Left ventricle myocardium superior (tissue), 1 donor: ENCODE measurements around the gene LAMB3. TPM values are rescaled to one million over a fixed set of nuclear protein-coding genes. Genes with fewer than 3 reads are reported as not detected.

Experiments
- ATAC-seq: fragments of 200-7000 bp; cut with Tn5 transposase; one replicate; pipeline ENCODE4 v1.9.1; 2020; ENCODE audit warnings: mild to moderate bottlenecking, moderate library complexity
- DNase-seq: peaks from one replicate; pipeline ENCODE4 v3.0.0-alpha.2; 2020
- intact Hi-C: fragments of 100-400 bp; cut with micrococcal nuclease; formaldehyde crosslinking; loops from one replicate; pipeline ENCODE4 v1.11.0; 2022
- total RNA-seq: library from RNA; stranded (reverse); fragmentation: NEBNext Ultra II Directional; extraction: Animal tissue kit (Norgen Biotek cat#: 25700); gene quantifications from one replicate; pipeline ENCODE4 v1.2.1, GENCODE V29; 2021
- donor health status: DM: no; HTN: yes; CAD: no; lungs with severe emphysema.

The LAMB3 gene
- total RNA-seq, 1 donor from 2014 or later = 5.2 TPM

DNA sequence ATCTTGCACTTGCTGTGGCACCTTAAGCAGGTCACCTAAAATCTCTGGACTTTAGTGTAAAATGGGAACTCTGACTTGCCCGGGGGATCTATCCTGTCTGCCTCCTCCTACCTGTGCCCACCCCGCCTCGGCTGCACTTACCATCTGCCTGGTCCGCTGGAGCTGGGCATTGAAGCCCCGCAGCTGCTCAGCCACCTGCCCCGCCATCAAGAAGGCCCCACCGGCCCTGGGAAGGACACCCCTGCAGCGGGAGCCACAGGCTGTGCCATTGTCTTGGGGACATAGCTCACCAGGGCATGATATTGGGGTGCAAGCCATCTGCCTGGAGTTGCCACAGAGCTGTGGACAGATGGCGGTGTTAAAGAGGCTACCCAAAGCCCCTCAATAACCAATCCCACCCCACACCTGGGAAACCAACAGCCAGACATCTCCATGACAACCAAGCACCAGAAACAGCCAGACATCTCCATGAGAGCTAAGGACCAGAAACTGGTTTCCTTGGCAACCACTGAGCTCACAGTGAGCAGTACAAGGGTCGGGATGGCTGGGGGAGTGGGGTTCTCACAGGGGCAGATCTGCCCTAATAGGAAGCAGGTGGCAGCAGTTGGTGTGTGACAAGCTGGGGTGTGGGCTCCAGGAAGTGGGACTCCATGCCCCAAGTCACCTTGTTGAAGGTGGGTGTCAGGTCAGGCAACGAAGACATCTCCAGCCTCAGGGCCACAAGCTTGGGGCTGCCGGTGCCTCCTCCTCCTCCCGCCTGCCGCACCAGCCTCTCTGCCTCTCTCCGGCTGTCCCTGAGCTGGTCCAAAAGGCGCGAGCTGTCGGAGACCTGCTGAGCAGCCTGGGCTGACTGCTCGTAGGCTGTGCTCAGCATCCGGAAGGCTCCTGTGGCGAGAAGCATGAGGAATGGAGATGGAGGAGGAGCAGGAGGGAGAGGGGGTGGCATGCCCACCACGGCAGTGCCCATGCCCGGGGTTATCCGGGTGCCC, 29.1 kb downstream of the LAMB3 start:
- intact Hi-C loops = no loop called here
- ATAC-seq = no peak
- DNase-seq = no peak

DNA sequence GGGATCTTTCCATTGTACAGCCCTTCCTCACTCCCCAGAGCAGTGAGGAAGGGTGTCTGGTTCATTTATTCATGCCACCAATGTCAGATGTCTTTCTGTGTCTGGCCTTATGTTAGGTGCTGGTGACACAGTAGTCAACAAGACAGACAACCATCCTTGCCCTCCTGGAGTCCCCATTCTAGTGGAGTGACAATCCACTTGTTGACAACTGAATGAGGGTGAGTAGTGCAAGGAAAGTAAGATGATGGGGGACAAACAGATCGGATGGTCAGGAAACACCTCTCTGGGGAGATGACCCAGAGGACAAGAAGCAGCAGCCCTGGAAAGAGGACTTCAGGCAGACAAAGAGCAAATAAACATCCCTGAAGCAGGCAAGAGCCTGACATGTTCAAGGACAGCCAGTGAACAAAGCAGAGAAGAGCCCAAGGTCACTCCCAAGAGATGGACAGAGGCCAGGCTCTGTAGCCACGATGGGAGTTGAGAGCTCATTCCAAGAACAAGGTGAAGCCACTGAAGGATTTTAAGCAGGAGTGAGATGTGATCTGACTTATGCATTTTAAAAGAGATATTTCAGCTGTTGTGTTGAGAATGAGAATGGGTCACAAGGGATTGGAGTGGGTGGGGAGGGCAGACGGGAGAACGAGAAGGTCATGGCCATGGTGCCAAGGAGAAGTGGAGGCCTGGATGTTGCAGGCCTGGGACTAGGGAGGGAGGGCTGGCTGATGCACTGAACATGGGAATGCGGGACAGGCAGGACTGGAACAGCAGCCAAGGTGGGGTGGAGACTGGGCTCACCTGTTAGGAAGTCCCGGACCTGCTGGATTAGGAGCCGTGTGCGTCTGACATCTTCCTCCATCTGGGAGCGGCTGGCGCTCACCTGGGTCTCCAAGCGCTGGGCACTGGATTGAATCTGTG, 30.2 kb downstream of the LAMB3 start:
- intact Hi-C loops = no loop called here
- ATAC-seq (peak; percentile 1), DNase-seq (no peak)

DNA sequence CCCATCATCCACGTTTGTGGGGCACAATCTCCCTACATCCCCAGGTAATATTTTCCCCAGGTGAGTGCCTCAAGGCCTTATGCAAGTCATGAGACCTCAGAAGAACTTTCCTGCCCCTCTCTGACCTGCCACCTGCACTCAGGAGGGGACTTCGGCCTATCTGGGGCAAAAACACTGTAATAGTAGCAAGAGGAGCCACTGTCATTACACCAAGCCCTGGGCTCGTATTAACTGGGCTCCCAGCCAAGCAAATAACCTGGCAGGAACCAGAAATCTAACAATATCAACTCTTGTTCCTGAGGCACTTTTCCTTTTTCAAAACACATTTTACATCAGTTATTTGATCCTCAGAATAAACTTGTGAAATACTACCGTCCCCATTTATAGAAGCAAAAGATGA, 30.9 kb downstream of the LAMB3 start:
- intact Hi-C loops = no loop called here
- no peak for ATAC-seq
- DNase-seq = no peak

DNA sequence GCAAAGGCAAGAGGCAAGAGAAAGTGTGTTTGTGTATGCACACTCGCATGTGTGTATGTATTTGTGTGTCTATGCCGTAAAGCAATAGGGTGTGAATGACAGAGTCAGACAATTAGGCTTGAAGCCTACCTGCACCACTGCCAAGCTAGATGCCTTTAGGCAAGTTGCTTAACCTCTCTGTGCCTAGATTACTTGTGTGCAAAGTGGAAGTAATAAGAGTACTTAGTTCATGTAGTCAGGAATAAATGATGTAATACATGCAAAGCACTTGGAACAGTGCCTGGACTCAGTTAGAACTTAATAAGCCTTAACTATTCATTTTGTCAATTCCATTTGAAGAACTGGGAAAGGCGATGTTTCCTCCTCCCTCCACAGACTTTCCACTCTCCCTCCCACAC, 31.7 kb downstream of the LAMB3 start:
- DNase-seq (no peak), ATAC-seq (no peak)
- intact Hi-C loops = no loop called here

DNA sequence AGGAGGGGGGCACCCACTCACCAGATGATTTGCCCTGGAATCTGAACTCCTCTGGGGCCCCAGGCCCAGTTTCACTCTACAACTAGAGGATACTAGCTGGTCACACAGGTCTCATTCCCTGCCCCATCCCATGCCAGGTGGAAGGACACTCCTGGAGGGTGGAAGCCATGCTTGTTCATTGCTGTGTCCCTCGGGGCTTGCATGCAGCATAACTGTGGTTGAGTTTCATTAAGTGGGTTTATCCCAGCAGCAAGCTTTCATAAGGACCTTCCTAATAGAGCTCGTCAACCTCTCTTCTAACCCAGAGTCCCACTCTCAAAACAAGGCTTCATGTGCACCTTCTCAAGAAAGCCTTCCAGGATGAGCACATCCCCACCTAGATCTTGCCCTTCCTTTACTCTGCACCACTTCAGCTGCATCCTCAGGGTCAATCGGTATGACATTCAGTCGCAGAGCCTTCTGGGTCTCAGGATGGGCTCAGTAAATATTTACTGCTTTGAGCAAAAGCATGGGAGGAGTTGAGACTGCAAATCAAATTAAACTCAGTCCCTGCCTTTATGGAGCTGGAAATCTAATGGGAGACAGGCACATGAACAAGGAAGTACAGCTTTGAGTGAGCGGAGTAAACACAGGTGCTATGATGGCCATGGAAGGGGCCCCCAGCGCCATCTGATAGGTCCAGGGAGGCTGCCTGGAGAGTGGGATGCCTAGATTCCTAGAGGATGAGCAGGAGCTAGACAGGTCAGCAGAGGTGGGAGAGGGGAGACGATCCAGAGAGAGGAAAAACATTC, 32.3 kb downstream of the LAMB3 start:
- ATAC-seq (no peak), DNase-seq (no peak)
- intact Hi-C loops = no loop called here

DNA sequence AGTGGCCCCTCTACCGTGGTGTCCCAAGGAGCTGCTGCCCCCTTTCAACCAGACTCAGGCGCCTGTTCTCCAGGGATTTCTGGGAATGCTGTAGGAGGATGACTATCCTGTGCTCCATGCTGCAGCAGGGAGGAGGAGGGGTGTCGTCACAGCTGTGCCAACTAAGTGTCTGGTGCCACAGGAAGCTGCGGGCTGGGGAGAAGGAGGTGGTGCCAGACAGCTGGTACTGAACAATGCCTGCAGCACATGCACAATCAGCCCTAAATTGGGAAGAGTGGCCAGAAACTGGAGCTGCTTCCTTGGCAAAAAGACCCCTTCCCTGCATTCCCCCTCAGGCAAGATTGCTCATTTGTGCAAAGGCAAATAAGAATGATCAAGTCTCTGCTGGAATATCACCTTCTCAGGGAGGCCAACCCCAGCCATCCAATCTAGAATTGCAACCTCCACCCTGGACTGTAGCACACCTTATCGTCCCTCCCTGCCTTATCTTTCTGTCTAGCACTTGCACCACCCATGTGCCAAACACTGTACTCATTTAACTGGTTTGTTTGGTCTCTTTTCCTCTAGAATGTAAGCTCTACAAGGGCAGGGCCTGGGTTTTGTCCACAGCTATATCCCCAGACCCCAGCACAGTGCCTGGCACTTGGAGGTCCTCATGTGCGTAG, 33.3 kb downstream of the LAMB3 start:
- peak; percentile 72 for DNase-seq
- intact Hi-C loops = no loop called here
- ATAC-seq = peak; percentile 82

DNA sequence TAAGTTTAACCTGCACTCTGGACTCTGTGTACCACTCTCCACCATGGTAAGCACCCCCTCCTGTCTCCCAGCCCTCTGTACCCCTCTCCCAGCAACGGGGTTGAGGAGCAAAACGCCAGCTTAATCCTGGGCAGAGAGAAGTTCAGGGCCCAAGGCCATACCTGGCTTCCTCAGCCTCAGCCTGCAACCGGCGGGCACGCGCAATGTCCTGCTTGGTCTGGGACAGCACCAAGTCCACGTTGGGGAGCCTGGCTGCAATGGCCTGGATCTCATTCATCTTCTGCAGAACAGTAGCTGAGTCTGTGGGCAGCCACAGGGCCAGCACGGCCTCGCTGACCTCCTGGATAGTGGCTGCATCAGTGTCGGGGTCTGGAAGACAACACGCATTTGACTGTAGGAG, 33.9 kb downstream of the LAMB3 start:
- intact Hi-C loops = no loop called here
- ATAC-seq = no peak
- no peak for DNase-seq

DNA sequence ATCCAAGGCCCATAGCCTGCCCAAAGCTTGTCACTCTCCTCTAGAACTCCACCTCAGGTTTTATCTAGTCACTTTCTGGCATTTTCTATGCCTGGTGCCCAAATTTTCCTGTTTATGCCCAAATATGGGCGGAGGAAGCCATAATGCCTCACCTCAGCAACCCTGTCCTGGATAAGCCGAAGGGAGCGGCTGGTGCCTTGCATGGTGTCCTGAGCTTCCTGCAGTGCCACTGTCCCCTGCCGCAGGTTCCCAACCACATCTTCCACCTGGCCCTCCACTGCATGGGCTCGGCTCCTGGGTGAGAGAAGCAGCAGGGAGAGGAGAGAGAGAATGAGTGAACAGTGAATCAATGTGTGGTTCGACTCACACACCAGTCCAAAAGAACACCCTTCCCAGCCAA, 34.5 kb downstream of the LAMB3 start:
- no peak for DNase-seq
- intact Hi-C loops = no loop called here
- ATAC-seq = no peak

DNA sequence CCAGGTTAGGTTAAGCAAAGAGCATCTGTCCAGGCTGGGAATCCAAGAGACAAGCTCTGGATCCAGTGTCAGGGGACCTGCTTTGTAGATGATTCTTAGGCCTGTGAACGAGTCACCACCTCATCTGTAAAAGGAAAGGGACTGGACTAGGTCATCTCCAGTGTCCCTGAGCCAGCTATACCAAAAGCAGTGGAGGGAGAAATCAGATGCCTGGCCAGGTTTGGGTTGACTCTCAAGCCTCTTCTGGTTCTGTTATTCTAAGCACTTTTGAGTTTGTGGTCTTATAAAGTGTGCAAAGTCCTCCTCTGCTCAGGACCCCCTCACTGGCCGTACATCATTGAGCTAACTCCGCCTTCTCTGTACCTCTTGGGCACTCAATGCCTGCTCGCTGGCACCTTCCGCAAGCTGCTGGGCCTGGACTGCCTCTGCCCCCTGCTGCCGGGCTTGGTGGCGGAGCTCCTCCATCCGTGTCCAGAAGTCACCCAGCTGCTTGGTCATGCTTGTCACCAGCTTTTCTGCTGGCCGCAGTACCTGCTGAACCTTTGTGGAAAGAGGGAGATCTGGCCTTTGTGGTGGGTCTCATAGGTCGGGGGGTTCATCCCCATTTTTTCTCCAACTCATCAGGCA, 35.1 kb downstream of the LAMB3 start:
- ATAC-seq (peak; percentile 11), DNase-seq (no peak)
- intact Hi-C loops = no loop called here

DNA sequence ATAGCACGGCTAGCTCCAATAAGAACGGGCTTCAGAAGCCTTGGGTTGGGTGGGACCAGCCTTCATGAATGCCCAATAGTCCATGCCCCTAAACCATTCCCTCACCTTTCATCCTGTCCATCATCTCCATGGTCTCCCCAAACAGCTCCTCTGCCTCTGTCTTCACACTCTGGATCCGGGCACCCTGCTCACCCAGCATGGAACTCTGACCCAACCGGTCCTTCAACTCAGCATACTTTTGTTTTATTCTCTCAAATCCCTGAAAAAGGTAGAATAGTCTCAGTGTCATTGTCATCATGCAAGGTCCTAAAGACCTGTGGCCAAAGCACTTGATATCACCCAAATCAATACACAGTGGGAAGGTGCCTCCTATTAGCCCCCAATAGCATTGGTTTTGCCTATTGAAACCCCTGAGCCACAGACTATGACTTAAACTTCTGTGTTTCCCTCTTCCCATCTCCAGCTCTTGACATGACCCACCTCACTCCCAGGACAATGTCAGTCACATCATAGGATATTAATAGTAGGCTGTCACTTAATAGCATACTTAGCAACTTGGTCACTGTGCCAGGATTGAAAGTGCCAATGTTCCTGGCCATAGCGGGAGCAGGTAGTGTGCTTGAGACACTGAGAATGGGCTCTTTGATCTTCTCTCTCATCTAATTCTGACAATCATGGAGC, 35.7 kb downstream of the LAMB3 start:
- intact Hi-C loops = no loop called here
- ATAC-seq (peak; percentile 88), DNase-seq (no peak)

DNA sequence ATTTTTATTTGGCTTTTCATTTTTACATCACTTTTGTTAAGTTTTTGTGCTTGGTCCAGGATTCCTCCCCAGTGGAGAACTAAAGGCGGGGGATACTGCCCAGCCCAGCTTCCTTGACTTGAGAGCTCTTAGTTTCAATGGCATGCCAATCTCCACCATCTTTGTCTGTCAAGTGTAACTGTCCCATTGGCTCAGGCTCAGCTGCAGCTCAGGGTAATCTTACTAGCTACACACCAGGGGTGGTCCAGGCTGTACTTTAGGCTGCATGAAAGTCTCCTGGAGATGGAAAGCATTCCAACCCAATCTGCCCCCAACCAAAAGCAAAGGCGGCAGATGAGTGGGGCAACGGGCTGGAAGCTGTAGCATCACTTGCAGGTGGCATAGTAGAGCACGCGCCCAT, 37.3 kb downstream of the LAMB3 start:
- no peak for ATAC-seq
- intact Hi-C loops = no loop called here
- DNase-seq = no peak

DNA sequence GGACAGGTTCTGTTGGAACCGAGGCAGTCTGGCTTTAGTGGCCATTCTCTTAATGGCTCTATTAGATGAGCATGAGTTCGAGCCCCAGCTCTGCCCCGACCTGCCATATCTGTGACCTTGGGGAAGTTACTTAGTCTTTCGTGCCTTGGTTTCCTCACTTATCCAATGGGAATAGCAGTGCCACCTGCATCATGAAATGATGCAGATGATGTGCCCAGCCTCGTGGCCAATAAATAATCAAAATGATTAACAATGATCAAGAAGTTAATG, 38.1 kb downstream of the LAMB3 start:
- intact Hi-C loops = no loop called here

DNA sequence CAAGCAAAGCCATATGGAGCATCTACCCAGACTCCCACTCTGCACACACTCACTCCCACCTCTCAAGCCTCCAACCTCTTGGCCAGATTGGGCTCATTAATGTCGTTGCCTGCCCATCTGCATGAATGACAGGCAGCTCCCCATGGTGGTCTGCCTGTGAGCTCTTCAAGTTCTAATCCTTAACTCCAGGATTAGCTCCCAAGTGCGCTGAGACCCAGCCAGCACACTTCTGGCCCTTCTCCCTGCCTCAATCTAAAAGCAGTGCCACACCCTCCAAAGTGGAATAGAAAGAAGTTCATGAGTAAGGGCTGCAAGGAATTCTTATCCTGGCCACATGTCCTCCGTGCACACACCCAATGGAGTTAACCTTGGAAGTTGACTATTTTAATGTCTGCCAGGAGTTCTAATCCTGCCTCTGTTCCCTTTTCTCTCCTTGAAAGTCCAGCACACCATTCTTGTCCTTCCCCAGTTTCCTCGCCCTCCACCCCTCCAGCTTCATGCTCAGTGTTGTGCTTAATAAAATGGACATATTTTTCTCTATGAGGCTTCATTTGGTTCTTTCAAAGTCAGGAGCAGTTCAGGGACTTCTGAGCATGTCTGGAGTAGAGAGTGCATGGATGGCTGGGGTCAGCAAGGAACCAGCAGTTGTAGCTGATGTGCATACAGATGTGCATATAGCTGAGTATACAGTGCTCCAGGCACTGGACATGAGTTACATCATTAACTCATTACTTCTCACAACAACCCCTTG, 38.6 kb downstream of the LAMB3 start:
- ATAC-seq = no peak
- intact Hi-C loops = no loop called here

More for the DNA sequence above, 38.1 kb downstream of the LAMB3 start:
- ATAC-seq (no peak), DNase-seq (no peak)

DNA sequence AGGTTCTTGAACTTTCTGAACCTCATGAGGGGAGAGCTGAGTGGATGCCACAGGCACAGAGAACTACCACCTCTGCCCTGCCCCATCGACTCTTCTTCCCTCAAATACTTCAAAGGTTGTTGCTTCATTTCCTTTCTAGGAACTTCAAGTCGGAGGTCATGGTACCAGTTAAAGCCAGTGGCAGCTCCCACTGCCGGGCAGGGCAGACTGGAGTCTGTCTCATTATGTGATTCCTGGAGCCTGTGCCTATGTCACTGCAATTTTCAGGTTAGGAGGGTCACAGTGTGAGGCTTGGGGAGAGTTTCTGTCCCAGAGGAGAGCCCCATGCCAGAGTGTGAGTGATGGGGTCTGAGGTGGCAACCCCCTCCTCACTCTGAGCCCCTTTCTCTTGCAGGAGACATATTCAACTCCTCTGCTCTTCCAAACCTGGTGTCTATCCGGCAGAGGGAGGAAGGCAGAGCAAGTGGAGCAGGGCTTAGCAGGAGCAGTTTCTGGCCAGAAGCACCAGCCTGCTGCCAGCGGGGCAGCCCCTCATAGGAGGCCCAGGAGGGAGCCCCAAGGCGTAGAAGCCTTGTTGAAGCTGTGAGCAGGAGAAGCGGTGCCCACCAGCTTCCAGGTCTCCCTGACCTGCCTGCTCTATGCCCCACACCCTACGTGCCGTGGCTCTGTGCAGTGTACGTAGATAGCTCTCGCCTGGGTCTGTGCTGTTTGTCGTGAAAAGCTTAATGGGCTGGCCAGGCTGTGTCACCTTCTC, 39.4 kb downstream of the LAMB3 start:
- no peak for DNase-seq
- intact Hi-C loops = no loop called here

More for the DNA sequence above, 38.6 kb downstream of the LAMB3 start:
- no peak for DNase-seq

DNA sequence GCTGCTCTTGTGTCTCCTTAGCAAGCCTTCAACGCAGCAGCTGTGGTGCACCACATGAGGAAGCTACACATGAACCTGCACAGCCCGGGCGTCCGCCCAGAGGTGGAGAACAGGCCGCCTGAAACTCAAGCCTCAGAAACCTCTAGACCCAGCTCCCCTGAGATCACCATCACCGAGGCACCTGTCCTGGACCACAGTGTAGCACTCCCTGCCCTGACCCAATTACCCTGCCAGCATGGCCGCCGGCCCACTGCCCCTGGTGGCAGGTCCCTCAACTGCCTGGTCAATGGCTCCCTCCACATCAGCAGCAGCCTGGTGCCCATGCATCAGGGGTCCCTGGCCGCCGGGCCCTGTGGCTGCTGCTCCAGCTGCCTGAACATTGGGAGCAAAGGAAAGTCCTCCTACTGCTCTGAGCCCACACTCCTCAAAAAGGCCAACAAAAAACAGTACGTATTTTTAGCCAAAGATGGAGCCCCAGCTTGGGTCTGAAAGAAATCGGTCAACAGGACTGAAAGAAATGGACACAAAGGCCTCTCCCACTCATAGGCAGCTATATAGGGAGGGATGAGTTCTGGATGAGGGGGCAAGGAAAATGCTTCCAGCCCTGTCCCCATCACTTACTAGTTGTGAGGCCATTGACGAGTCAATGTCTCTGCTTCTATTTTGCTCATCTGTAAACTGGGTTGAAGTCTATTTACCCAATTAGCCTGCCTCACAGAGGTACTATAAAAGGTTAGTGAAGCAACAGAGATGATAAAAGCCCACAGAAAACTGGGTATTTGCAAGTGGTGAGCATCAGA, 40.3 kb downstream of the LAMB3 start:
- DNase-seq (no peak), ATAC-seq (no peak)
- intact Hi-C loops = no loop called here

More for the DNA sequence above, 39.4 kb downstream of the LAMB3 start:
- no peak for ATAC-seq

DNA sequence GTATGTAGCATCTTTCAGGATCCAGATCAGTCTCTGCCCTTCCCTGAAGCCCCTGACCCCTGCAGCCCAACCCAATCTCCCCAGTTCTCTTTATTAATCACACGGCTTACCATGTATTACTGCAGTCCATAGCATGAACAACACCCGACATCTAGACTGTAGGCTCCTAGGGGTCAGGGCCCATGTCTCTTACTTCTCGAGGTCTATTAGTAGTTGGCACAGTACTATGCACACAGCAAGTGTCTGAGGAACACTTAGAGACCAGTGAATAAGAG, 41.7 kb downstream of the LAMB3 start:
- intact Hi-C loops = no loop called here
- no peak for ATAC-seq
- DNase-seq = no peak
